ENCODE measurements around the gene NGEF.

NGEF gene

DNA sequence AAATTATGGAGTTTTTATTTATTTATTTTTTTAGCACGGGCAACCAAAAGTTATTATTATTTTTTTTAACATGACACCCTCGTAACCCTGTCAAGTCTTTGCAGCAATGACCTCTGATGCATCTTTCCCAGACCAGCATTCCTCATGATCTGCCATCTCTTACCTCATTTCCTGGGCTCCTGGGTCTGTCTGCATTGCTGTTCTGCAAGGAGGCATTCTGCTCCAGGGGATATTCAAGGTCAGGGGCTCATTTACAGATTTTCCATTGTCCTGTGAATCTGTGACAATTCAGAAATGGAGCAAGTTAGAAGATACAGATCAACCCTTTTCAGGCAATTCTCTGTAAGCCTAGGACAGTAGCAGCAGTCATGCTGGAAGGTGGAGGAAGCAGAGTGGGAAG, 43.0 kb downstream of the NGEF start:
- DNase-seq (ENCODE audit: low read depth): no peak

- DNase-seq (ENCODE audit: low read depth): no peak
Measured at GRCh38 chr2:232967474-232967873, 45.6 kb downstream of the NGEF start.

- no peak for DNase-seq (ENCODE audit: low read depth)
Measured at GRCh38 chr2:232966122-232966521, 46.9 kb downstream of the NGEF start.

DNA sequence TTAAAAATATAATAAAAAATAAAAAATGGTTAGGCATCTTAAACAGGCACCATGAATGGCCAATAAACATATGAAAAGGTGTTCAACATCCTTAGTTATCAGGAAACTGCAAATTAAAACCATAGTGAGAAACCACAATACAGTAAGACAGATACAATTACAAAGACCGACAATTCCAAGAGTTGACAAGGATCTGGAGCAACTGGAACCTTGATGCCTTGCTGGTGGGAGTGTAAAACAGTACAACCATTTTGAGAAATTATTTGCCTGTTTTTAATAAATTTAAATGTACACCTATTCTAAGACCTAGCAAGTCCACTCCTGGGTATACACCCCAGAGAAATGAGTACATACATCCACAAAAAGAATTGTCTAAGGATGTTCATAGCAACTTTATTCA, 49.1 kb downstream of the NGEF start:
- DNase-seq (ENCODE audit: low read depth): no peak

DNA sequence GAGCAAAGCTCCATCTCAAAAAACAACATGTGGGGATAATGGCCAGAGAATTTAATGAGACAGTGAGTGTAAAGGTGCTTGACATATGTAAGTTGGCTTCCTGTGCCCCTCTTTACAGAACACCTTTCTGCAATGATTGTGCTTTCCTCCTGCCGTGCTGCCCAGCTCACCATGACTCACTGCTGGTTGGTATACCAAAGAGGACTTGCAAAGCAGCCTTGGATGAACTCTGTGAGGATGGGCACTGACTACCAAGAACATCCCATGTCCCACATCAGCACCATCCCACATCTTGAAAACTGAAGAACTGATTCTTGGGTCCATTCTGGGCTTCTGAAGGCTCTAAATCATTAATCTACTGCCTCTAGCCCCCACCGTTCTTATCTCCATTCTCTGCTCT, 52.2 kb downstream of the NGEF start:
- DNase-seq (ENCODE audit: low read depth): no peak

- DNase-seq (ENCODE audit: low read depth): no peak
Measured at GRCh38 chr2:232959139-232959538, 53.9 kb downstream of the NGEF start.

DNA sequence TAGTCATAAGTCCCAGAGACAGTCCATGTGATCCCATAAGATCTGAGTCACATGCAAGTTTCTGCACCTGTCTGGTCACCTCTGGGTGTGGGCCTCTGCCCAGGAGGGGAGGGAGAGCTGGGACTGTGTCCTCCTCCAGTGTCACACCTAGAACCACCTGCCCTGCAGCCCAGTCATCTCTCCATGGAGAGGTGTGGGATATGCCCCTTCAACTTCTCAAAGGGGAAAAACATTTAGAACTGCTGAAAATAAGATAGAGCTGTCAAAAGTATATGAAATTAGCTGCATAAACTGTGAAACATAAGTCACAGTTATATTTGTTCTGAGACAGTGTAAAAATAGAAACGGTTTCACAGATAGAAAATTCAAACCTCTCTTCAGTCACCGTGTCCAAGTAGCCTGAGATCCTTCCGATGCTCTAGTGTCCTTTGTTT, 55.4 kb downstream of the NGEF start:
- DNase-seq (ENCODE audit: low read depth): no peak

DNA sequence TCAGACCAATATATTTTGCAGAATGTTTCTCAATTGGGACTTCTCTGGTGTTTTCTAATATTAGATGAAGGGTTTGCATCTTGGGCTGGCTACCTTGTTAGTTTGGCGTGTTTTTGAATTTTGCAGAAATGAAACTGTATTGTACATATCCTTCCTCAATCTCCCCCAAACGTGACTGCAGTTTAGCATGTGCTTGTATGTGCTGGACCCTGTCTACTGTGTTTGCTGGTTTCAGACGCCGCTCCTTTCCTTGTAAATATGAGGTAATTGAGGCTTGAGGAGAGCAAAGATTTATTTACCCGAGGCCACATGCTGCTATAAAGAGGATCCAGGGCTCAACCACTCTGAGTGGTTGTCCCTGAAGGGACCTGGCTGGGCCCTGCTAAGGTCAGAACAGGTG, 57.2 kb downstream of the NGEF start:
- no peak for DNase-seq (ENCODE audit: low read depth)

DNA sequence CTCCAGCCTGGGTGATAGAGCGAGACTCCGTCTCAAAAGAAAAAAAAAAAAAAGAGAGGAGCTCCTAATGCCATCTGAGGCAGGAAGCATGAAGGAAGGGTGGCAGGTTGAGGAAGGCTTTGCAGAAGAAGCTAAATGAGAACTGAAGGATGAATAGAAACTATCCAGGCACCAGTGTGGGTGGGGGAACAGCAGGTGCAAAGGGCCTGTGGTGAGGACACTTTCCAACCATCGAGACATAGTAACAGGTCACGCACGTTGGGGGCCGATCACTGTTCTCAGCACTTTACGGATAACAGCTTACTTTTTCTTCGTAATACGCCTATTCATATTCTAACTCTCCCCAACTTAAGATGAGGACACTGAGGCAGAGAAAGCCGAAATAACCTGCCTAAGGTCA, 58.4 kb downstream of the NGEF start:
- no peak for DNase-seq (ENCODE audit: low read depth)

- DNase-seq (ENCODE audit: low read depth): no peak
Measured at GRCh38 chr2:232951891-232952290, 61.2 kb downstream of the NGEF start.

DNA sequence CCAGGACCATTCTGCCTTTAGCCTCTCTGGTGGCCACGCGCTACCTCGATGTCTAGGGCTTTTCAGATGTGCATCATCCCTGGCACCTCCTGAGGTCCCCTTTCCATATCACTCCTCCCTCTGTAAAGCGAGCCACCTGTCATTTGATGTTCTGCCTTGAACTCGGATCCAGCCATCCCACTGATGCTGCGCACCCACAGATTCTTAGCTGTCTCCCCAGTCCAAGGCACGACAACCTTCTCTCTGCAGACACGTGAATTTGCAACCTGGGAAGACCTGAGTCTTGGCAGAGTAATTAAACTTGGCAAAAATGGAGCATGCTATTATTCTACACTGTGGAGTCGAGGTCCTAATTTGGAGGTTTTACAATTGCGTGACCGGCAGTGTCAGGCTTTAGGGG, 61.9 kb downstream of the NGEF start:
- DNase-seq (ENCODE audit: low read depth): no peak

DNA sequence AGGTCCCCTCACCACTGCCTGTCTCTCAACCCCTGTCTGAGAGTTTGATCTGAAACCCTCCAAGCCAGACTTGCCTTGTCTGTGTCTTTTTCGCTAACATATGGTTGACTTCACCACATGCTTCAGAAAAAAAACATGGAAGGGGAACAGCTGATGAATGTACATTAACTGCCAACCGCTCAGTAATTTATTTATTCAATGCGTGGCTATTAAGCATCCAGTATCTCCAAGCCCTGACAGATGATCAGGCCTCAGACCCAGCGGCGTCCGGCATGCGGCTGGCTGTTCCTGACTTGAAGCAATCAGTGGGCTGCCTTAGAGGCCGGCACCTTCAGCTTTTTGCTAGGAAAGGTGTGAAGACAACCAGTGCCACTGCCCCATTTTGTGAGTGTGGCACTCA, 62.3 kb downstream of the NGEF start:
- no peak for DNase-seq (ENCODE audit: low read depth)

DNA sequence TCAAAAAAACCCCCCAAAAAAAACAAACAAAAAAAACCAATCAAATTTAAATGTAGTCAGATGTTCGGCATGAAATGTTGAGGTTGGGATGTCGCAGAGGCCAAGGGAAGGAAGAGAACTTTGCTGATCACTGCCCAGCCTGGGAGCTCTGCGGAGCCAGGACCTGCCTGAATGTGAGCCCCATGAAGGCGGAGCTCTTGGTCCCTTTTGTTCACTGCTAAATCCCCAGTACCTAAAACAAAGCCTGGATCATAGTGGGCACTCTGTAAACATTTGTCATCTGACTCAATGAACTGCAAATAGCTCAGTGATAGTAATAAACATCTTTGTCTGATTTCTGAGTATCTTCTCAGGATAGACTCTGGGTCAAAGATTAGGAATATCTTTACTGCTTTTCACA, 64.0 kb downstream of the NGEF start:
- DNase-seq (ENCODE audit: low read depth): no peak

- no peak for DNase-seq (ENCODE audit: low read depth)
Measured at GRCh38 chr2:232942831-232943230, 70.2 kb downstream of the NGEF start.

DNA sequence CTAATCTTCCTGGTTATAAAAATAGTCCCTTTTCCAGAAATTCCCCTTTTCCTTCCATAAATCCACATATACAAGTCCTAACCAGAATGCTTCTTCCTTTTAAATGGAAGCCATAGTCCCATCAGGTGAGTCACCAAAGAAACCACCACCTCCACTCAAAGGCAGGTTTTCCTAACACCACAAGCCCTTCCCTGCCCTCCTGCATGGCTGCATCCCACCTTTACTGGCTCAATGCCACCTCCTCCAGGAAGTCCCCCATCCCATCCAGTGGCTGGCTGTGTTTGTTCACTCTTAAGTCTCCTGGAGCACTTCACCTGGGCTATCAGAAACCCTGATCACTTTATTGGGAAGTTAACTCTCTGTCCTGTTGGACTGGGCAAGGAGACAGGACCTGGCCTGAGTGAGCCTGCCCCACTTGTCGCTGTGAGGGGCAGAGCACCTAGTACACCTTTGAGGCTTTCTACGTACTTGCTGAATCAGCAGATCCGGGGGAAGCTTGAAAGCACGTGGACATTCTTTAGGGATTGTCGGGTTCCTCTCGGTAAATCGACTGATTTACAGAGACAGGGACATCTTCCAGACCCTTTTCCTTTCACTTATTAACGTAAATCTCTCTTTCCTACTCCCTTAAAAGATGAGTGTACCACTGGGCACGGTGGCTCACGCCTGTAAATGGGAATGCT, 71.0 kb downstream of the NGEF start:
- no peak for DNase-seq (ENCODE audit: low read depth)

DNA sequence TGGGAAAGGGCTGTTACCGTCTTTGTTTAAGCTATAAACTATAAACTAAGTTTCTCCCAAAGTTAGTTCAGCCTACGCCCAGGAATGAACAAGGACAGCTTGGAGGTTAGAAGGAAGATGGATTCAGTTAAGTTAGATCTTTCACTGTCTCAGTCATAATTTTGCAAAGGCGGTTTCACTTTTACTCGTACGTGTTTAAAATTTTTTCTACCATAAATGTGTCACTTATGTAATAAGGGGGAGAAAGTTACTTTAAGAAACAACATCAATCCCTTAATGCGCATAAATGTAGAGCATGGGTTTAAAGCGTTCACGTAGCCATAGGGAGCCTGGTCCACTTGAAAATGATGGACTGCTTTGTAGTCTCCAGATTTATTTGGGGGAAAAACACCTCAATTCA, 71.7 kb downstream of the NGEF start:
- no peak for DNase-seq (ENCODE audit: low read depth)

DNA sequence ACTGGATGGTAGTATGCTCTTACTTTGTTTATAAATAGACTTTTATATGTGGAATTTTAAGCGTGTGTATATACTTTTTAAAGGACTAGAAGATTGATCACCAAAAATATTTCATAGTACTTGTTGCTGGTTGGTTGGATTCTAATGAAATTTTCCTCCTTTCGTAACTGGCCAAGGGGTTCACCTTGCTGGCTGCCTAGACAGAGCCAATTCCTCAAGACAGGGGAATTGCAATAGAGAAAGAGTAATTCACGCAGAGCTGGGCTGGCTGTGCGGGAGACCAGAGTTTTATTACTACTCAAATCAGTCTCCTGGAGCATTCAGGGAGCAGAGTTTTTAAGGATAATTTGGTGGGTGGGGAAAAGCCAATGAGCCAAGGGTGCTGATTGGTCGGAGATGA, 72.3 kb downstream of the NGEF start:
- no peak for DNase-seq (ENCODE audit: low read depth)

DNA sequence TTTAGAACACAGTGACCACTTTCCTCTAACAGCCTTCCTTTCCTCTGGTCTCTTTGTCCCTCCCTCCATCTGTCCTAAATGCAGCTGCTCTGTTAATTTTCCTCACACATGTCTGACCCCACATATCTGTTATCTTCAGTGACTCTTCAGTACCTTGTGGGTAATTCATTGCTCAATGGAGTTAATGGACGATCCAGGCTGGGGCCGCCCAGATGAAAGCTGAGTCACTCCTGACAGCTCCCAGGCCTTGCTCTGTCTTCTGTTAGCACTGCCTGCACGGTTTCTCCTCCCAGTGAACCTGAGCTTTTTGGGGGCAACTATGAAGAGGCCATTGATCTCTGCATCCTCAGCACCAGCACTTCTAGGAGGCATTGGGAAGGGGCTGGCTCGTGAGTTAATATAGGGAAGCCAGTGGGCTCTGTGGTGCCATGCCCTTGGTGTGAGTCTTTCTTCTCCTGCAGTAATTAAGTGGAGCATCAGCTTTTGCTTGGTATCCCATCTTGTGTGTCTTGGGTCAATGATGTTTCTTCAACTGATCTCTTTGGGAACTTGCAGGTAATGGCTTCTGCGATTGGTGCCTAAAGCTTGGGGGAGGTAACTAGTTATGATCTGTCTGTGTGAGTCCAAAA, 75.7 kb downstream of the NGEF start:
- DNase-seq (ENCODE audit: low read depth): no peak

DNA sequence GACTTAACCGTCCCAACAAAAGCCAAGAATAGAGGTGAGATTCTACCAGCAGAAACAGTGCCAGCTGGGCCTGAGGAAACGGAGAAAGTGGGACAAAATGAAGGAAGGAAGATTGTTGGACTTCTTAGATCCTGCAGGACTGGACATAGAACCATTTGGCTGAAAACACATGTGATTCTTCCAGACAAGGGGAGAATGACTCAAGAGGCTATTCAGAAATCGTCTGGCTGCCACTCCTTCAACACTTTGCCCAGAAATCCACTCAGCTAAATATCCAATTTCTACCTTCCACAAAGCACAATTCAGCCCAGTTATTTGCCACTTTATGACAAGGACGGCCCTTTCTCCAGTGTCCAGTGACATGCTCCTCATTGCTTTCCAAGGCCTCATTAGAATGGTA, 81.4 kb downstream of the NGEF start:
- DNase-seq (ENCODE audit: low read depth): no peak

DNA sequence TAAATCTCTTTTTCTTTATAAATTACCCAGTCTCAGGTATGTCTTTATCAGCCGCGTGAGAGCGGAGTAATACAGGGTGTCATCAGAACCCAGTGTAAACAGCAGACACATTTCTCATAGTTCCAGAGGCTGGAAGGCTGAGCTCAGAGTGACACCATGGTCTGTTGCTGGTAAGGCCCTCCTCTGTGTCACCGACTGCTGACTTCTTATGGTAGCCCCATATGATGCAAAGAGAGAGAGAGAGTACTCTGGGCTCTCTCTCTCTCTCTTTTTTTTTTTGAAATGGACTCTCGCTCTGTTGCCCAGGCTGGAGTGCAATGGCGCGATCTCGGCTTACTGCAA, 83.0 kb downstream of the NGEF start:
- DNase-seq (ENCODE audit: low read depth): no peak

DNA sequence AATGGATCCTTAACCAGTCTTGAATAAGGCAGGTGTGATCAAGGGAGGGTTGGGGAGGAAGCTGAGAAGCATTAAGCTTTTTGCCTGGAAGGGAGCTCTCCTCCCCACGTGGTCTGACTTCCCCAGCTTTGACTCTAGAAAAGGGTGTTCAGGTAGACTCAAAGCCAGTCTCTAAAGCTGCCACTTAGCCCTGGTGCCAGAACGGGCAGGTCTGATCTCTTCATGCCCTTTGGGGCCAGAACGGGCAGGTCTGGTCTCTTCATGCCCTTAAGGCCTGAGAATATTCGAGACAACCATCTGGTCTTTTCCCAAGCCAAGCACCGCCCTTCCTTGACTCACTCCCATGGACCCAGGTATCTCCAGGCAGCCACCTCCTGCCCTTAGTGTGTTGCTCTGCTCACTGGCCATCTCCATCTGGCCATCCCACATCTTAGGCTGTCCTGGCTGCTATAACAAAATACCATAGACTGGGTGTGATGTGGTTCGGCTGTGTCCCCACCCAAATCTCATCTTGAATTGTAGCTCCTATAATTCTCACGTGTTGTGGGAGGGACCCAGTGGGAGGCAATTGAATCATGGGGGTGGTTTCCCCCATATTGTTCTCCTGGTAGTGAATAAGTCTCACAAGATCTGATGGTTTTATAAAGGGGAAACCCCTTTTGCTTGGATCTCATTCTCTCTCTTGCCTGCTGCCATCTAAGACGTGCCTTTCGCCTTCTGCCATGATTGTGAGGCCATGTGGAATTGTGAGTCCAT, 83.6 kb downstream of the NGEF start:
- DNase-seq (ENCODE audit: low read depth): no peak

GRCh38 chr2:232928551-232929302, 84.3 kb downstream of the NGEF start:
- no peak for DNase-seq (ENCODE audit: low read depth)
